WTC11 (cell line): Measurements from ENCODE around the gene OSGEPL1.
"Not testable (repeated sequence)": the region's sequence is repeated elsewhere in the genome, so short reads cannot be mapped to it uniquely, and the experiment has no call there.

Source experiments
- ETV6 ChIP-seq: sonication (generic); formaldehyde crosslinking; IDR thresholded peaks from 2 replicates; pipeline ENCODE4 v1.8.1; 2022; ENCODE audit warnings: mild to moderate bottlenecking, missing genetic modification reagents
- TEAD1 ChIP-seq: sonication (generic); formaldehyde crosslinking; IDR thresholded peaks from 2 replicates; pipeline ENCODE4 v1.8.0; 2022; ENCODE audit warnings: mild to moderate bottlenecking, missing genetic modification reagents

GRCh38 chr2:189760154-189760553 lies 2.4 kb downstream of the OSGEPL1 start:
- TF ChIP-seq ETV6 (CRISPR knock-in tag); TEAD1: not testable (repeated sequence)
